GM12878 (cell line): ENCODE data around the gene STXBP5. TPM values are rescaled to one million over a fixed set of nuclear protein-coding genes. Genes with fewer than 3 reads are reported as not detected.

Experiments used
- ATAC-seq: fragments of 200-7000 bp; cut with Tn5 transposase; 3 replicates; pipeline ENCODE4 v1.9.1; 2020; ENCODE audit warnings: mild to moderate bottlenecking, moderate library complexity
- BruUV-seq: library from RNA; stranded (reverse); fragments of 400-500 nt; replicated peaks from 2 replicates; lab custom pipeline; 2021; lab: Mats Ljungman, UMichigan
- CTCF ChIA-PET: fragments of 300-600 bp; sonication (Branson Sonifier 250); formaldehyde crosslinking; extraction: SDS; loops from one replicate; lab custom pipeline; 2021; ENCODE audit warnings: inconsistent platforms; lab: Yijun Ruan, JAX
- POLR2A ChIA-PET: fragments of 350-600 bp; formaldehyde crosslinking; extraction: SDS; loops from one replicate; lab custom pipeline; 2021; ENCODE audit warnings: inconsistent platforms; lab: Charles Lee
- RAD21 ChIA-PET: fragments of 300-600 bp; sonication (Branson Sonifier 250); formaldehyde crosslinking; loops from one replicate; lab custom pipeline; 2023; ENCODE audit warnings: antibody characterized with exemption; ENCODE audit not compliant: unreplicated experiment; lab: Charles Lee
- SMC1A ChIA-PET: fragments of 300-600 bp; sonication (Branson Sonifier 250); formaldehyde crosslinking; loops from one replicate; lab custom pipeline; 2023; ENCODE audit not compliant: unreplicated experiment, uncharacterized antibody; lab: Charles Lee
- DNase-seq: peaks from one replicate; pipeline ENCODE4 v3.0.0-alpha.2; 2011; ENCODE audit warnings: low read depth, low spot score
- FAIRE-seq: peaks from 3 replicates; lab custom pipeline; 2011; peaks lifted over from hg19 to GRCh38; lab: Jason Lieb, UNC
- H2AFZ ChIP-seq: 2 replicates; pipeline ENCODE4 v1.6.0; 2011; ENCODE audit warnings: low read depth, low read length, control low read depth; ENCODE audit not compliant: control insufficient read depth
- H3K27ac ChIP-seq: 2 replicates; pipeline ENCODE4 v1.5.1; 2011; ENCODE audit warnings: control low read depth; ENCODE audit not compliant: control insufficient read depth, insufficient read depth
- H3K27me3 ChIP-seq, 2 experiments: replicated peaks in 1 of 2; 2 replicates each; pipeline versions ENCODE4 v1.6.0 to v1.6.1; 2011; ENCODE audit warnings: low read length in 1 of 2; ENCODE audit not compliant: control insufficient read depth in 2 of 2, insufficient read depth in 2 of 2
- H3K36me3 ChIP-seq, 2 experiments: 2 replicates each; pipeline ENCODE4 v1.5.1; 2011; ENCODE audit warnings: low read length in 1 of 2; ENCODE audit not compliant: control insufficient read depth in 2 of 2, insufficient read depth in 2 of 2
- H3K4me1 ChIP-seq: 2 replicates; pipeline ENCODE4 v1.6.1; 2011; ENCODE audit warnings: mild to moderate bottlenecking, low read length, moderate library complexity, mixed read lengths; ENCODE audit not compliant: control insufficient read depth, insufficient read depth
- H3K4me2 ChIP-seq: 2 replicates; pipeline ENCODE4 v1.6.0; 2011; ENCODE audit warnings: control low read depth; ENCODE audit not compliant: control insufficient read depth, insufficient read depth
- H3K4me3 ChIP-seq: fragments of 200-600 bp; sonication (generic); 2 replicates; pipeline ENCODE4 v1.5.1; 2016
- H3K79me2 ChIP-seq: 2 replicates; pipeline ENCODE4 v1.6.0; 2011; ENCODE audit warnings: low read length; ENCODE audit not compliant: control insufficient read depth, insufficient read depth
- H3K9ac ChIP-seq: 2 replicates; pipeline ENCODE4 v1.8.0; 2011; ENCODE audit warnings: low read length, control low read depth, mixed read lengths; ENCODE audit not compliant: control insufficient read depth, insufficient read depth
- H3K9me3 ChIP-seq: replicated peaks from 3 replicates; pipeline ENCODE4 v1.5.1; 2011; ENCODE audit warnings: mild to moderate bottlenecking, low read length; ENCODE audit not compliant: control insufficient read depth, insufficient read depth
- H4K20me1 ChIP-seq: 2 replicates; pipeline ENCODE4 v1.6.0; 2011; ENCODE audit not compliant: control insufficient read depth, insufficient read depth
- BHLHE40 ChIP-seq, 2 experiments: fragments of 450-650 bp in 1 of 2; IDR thresholded peaks; 2 replicates each; pipeline ENCODE4 v1.6.1; 2011 to 2017; ENCODE audit warnings: low read depth in 2 of 2, borderline replicate concordance in 1 of 2, improper control_type of control experiment in 1 of 2, low read length in 1 of 2, mild to moderate bottlenecking in 1 of 2
- CEBPB ChIP-seq, 2 experiments: fragments of 150-350 bp in 1 of 2; IDR thresholded peaks; 2 replicates each; pipeline ENCODE4 v1.6.1; 2012 to 2014; ENCODE audit warnings: low read depth in 2 of 2, low read length in 2 of 2, borderline replicate concordance in 1 of 2, inconsistent platforms in 1 of 2
- CUX1 ChIP-seq: IDR thresholded peaks from 2 replicates; pipeline ENCODE4 v1.6.1; 2012; ENCODE audit warnings: improper control_type of control experiment, low read depth, low read length; ENCODE audit not compliant: insufficient replicate concordance
- DPF2 ChIP-seq: fragments of 450-650 bp; IDR thresholded peaks from 2 replicates; pipeline ENCODE4 v1.6.1; 2017; ENCODE audit warnings: mild to moderate bottlenecking
- FOXM1 ChIP-seq: IDR thresholded peaks from 2 replicates; pipeline ENCODE4 v1.6.1; 2012; ENCODE audit warnings: low read depth, mild to moderate bottlenecking, inconsistent platforms, low read length, moderate library complexity
- HDGF ChIP-seq: fragments of 450-650 bp; IDR thresholded peaks from 2 replicates; pipeline ENCODE4 v1.6.1; 2016; ENCODE audit warnings: antibody characterized with exemption
- MTA2 ChIP-seq: fragments of 450-650 bp; IDR thresholded peaks from 2 replicates; pipeline ENCODE4 v1.6.1; 2016; ENCODE audit warnings: low read depth, mild to moderate bottlenecking, moderate library complexity
- NKRF ChIP-seq: fragments of 450-650 bp; conservative IDR thresholded peaks from 2 replicates; pipeline ENCODE4 v1.6.1; 2017; ENCODE audit warnings: mild to moderate bottlenecking, moderate library complexity
- NR2C2 ChIP-seq: IDR thresholded peaks from 2 replicates; pipeline ENCODE4 v1.6.1; 2011; ENCODE audit warnings: borderline replicate concordance, low read depth; ENCODE audit not compliant: control insufficient read depth, insufficient read length
- POU2F2 ChIP-seq: IDR thresholded peaks from 3 replicates; pipeline ENCODE4 v1.6.1; 2011; ENCODE audit warnings: low read depth, mild to moderate bottlenecking, low read length, borderline replicate concordance
- RCOR1 ChIP-seq: conservative IDR thresholded peaks from 2 replicates; pipeline ENCODE4 v1.6.1; 2012; ENCODE audit warnings: low read depth, low read length, improper control_type of control experiment
- RELB ChIP-seq: fragments of 450-650 bp; IDR thresholded peaks from 2 replicates; pipeline ENCODE4 v1.6.1; 2017; ENCODE audit warnings: low read depth, mild to moderate bottlenecking, moderate library complexity
- SIX5 ChIP-seq: IDR thresholded peaks from 2 replicates; pipeline ENCODE4 v1.6.1; 2011; ENCODE audit warnings: mild to moderate bottlenecking, low read depth, low read length, moderate library complexity; ENCODE audit not compliant: severe bottlenecking
- TARDBP ChIP-seq: IDR thresholded peaks from 2 replicates; pipeline ENCODE4 v1.6.1; 2016; ENCODE audit warnings: borderline replicate concordance
- TCF12 ChIP-seq: IDR thresholded peaks from 2 replicates; pipeline ENCODE4 v1.6.1; 2011; ENCODE audit warnings: low read depth, mild to moderate bottlenecking, low read length
- ZNF384 ChIP-seq: IDR thresholded peaks from 2 replicates; pipeline ENCODE4 v1.6.1; 2012; ENCODE audit warnings: low read depth, mild to moderate bottlenecking, low read length, improper control_type of control experiment, borderline replicate concordance
- WGBS: methylation state at CpG from one replicate; pipeline ENCODE4 v1.1.6; 2016; ENCODE audit warnings: low lambda C conversion rate; ENCODE audit not compliant: insufficient replicate concordance, insufficient coverage; ENCODE audit errors: missing lambda C conversion rate; 5-methylcytosine and 5-hydroxymethylcytosine counted together
- in situ Hi-C: fragments of 300-500 bp; cut with MboI; formaldehyde crosslinking; loops from 9 replicates; pipeline ENCODE4 v1.14.3; 2018; ENCODE audit warnings: mixed read lengths
- intact Hi-C: fragments of 100-400 bp; cut with micrococcal nuclease; formaldehyde crosslinking; loops from one replicate; pipeline ENCODE4 v1.14.2; 2022; ENCODE audit not compliant: unreplicated experiment
- polyA plus RNA-seq, 11 experiments: library from polyadenylated mRNA; depleted of rRNA in 4 of 11; unstranded in 6 of 11; stranded (reverse) in 5 of 11; fragments of >200 nt; fragmentation: Nextera tagmentation in 4 of 11; fragmentation: Illumina TruSeq in 1 of 11; extraction: Ambion mirVana in 4 of 11; extraction: Trizol in 1 of 11; gene quantifications; 1 replicate in 1 of 11; 2 replicates in 10 of 11; pipeline versions ENCODE4 v1.2.1 to v1.2.3, GENCODE V29; 2011 to 2016; ENCODE audit warnings: inconsistent platforms in 2 of 11, missing spikeins in 2 of 11, low read depth in 1 of 11
- total RNA-seq, 4 experiments: library from RNA; depleted of rRNA in 3 of 4; stranded (reverse); fragments of >200 nt in 3 of 4; fragmentation: Illumina TruSeq in 1 of 4; extraction: Trizol in 1 of 4; gene quantifications; 2 replicates each; pipeline versions ENCODE4 v1.2.1 to v1.2.3, GENCODE V29; 2013 to 2021

The STXBP5 gene
- total and polyA plus RNA-seq, 10 of the 15 experiments (the other 5 are each of a cell fraction or from before 2014, with no cell fraction given), result 1.4 to 13.2 (median 8.4) TPM

- Histone ChIP-seq H3K36me3 (peaks cover 0 to 2% of the 10 kb centered on the region in 2 experiments; a peak in 1 of 4 replicates), H3K9ac (no peak overlapping the region), H3K79me2 (no peaks in the 10 kb centered on the region), H3K4me2 (no peak overlapping the region), H3K4me1 (no peaks in the 10 kb centered on the region), H3K9me3 (no peaks in the 10 kb centered on the region), H3K27me3 (no peaks in the 10 kb centered on the region), H2AFZ (no peak overlapping the region), H3K4me3 (no peak overlapping the region), H4K20me1 (no peaks in the 10 kb centered on the region), H3K27ac (no peak overlapping the region)
- 98% methylated on average over 5 of the region's 5 CpGs for WGBS
- ATAC-seq, result no peak
- FAIRE-seq, result no peak
- BruUV-seq, result no TSS peak
- POLR2A ChIA-PET, result no interaction called here
- RAD21 ChIA-PET, result no interaction called here
- CTCF ChIA-PET, result no interaction called here
- DNase-seq, result no peak
- in situ Hi-C loops (no loop called here), intact Hi-C loops (no loop called here)
- SMC1A ChIA-PET, result interaction anchor here (1.0 kb wide), 1 partner anchor 8 kb away, joined by 3 read pairs; no protein-coding TSS in a partner anchor
- TF ChIP-seq TARDBP, result no peak
- TF ChIP-seq TCF12, result no peak
- TF ChIP-seq DPF2, result no peak
- TF ChIP-seq ZNF384, result no peak
- TF ChIP-seq RELB, result no peak
- TF ChIP-seq BHLHE40 (IDR thresholded peaks at IDR 0.05; ENCODE audit: borderline replicate concordance in 1 of 2, low read depth in 2 of 2, low read length in 1 of 2), result no peak
- TF ChIP-seq HDGF, result no peak
- TF ChIP-seq CUX1, result no peak
- no peak for TF ChIP-seq NR2C2
- TF ChIP-seq FOXM1, result no peak
- TF ChIP-seq CEBPB (IDR thresholded peaks at IDR 0.05; ENCODE audit: borderline replicate concordance in 1 of 2, low read depth in 2 of 2, low read length in 2 of 2), result no peak
- TF ChIP-seq SIX5, result no peak
- no peak for TF ChIP-seq POU2F2
- no peak for TF ChIP-seq NKRF
- TF ChIP-seq RCOR1, result no peak
- no peak for TF ChIP-seq MTA2
These were observed 34.7 kb downstream of the STXBP5 start for GRCh38 chr6:147238906-147239305.
